PFSK-1 (cell line): ENCODE data around the gene UBL3.

ENCODE experiments used
- FOXP2 ChIP-seq: optimal IDR thresholded peaks from 2 replicates; pipeline ENCODE3; 2011; ENCODE audit warnings: borderline replicate concordance, control low read depth, inconsistent platforms; ENCODE audit not compliant: insufficient read depth; ENCODE audit errors: extremely low read length, extremely low read depth
- POLR2AphosphoS5 ChIP-seq: IDR thresholded peaks from 2 replicates; pipeline ENCODE4 v1.6.1; 2012; ENCODE audit warnings: low read depth, mild to moderate bottlenecking, control low read depth, low read length, moderate library complexity
- SIN3A ChIP-seq: IDR thresholded peaks from 2 replicates; pipeline ENCODE4 v1.6.1; 2012; ENCODE audit warnings: mild to moderate bottlenecking, low read length, moderate library complexity, borderline replicate concordance; ENCODE audit not compliant: insufficient read depth
- TAF1 ChIP-seq: IDR thresholded peaks from 2 replicates; pipeline ENCODE4 v1.6.1; 2012; ENCODE audit warnings: low read length, control low read depth, borderline replicate concordance; ENCODE audit not compliant: insufficient read depth
- TF ChIP-seq, protein P1 (sequence below), 2 experiments: IDR thresholded peaks; 2 replicates each; pipeline versions ENCODE4 v1.6.1 to v1.8.0; 2011 to 2012; ENCODE audit warnings: low read depth in 2 of 2, low read length in 2 of 2, control low read depth in 1 of 2, inconsistent platforms in 1 of 2, mild to moderate bottlenecking in 1 of 2, moderate library complexity in 1 of 2; ENCODE audit not compliant: insufficient read depth in 1 of 2

DNA sequence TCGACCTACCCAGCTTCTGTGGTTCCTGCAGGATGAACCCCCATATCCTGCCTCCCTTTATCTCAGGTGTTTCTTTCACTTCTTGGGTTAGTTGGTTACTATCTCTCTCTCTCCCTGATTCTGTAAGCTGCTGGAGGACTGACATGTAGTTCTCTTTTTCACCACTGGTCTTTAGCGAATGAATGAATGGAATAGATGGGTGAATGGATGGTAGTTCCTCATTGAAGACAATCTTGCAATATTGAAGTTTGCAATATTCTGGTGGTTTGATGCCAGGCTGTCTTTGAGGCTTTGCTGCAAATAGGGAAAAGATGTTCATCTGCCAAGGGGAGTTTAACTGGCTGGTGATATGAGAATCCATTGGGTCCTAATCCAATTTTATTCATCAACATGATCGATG, 120.2 kb downstream of the UBL3 start:
- TF ChIP-seq POLR2AphosphoS5: no peak
- TF ChIP-seq, protein P1, sequence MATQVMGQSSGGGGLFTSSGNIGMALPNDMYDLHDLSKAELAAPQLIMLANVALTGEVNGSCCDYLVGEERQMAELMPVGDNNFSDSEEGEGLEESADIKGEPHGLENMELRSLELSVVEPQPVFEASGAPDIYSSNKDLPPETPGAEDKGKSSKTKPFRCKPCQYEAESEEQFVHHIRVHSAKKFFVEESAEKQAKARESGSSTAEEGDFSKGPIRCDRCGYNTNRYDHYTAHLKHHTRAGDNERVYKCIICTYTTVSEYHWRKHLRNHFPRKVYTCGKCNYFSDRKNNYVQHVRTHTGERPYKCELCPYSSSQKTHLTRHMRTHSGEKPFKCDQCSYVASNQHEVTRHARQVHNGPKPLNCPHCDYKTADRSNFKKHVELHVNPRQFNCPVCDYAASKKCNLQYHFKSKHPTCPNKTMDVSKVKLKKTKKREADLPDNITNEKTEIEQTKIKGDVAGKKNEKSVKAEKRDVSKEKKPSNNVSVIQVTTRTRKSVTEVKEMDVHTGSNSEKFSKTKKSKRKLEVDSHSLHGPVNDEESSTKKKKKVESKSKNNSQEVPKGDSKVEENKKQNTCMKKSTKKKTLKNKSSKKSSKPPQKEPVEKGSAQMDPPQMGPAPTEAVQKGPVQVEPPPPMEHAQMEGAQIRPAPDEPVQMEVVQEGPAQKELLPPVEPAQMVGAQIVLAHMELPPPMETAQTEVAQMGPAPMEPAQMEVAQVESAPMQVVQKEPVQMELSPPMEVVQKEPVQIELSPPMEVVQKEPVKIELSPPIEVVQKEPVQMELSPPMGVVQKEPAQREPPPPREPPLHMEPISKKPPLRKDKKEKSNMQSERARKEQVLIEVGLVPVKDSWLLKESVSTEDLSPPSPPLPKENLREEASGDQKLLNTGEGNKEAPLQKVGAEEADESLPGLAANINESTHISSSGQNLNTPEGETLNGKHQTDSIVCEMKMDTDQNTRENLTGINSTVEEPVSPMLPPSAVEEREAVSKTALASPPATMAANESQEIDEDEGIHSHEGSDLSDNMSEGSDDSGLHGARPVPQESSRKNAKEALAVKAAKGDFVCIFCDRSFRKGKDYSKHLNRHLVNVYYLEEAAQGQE (IDR thresholded peaks at IDR 0.05; ENCODE audit: insufficient read depth in 1 of 2, low read depth in 2 of 2, low read length in 2 of 2): no peak
- TF ChIP-seq TAF1: no peak
- no peak for TF ChIP-seq SIN3A
- no peak for TF ChIP-seq FOXP2
